Right lung (tissue), 5 donors: ENCODE data around the gene STK4. TPM values are rescaled to one million over a fixed set of nuclear protein-coding genes. Genes with fewer than 3 reads are reported as not detected.
"Not testable (repeated sequence)": the region's sequence is repeated elsewhere in the genome, so short reads cannot be mapped to it uniquely, and the experiment has no call there.

Experiments
- DNase-seq, 2 donors: peaks; one replicate each; pipeline ENCODE4 v3.0.0-alpha.2; 2013
- polyA plus RNA-seq, 5 donors: library from polyadenylated mRNA; unstranded; fragments of 120-200 nt; gene quantifications; one replicate each; pipeline versions ENCODE4 v1.2.1 to v1.2.3, GENCODE V29; 2013; ENCODE audit warnings: inconsistent platforms in 1 of 5, low replicate concordance in 1 of 5; ENCODE audit not compliant: insufficient read length in 5 of 5, insufficient read depth in 1 of 5

STK4 gene
- polyA plus RNA-seq, 5 donors: 18.7 to 31.4 (median 26.8) TPM

- no peak for DNase-seq
These were observed 15.6 kb downstream of the STK4 start for GRCh38 chr20:44981736-44982406.

GRCh38 chr20:44983093-44983674, 16.9 kb downstream of the STK4 start:
- no peak for DNase-seq

GRCh38 chr20:44988631-44989171, 22.4 kb downstream of the STK4 start:
- no peak for DNase-seq

- DNase-seq: no peak
These were observed 24.1 kb downstream of the STK4 start for GRCh38 chr20:44990425-44990824.

GRCh38 chr20:44990957-44991356, 24.6 kb downstream of the STK4 start:
- DNase-seq: no peak

- no peak for DNase-seq
These were observed 27.0 kb downstream of the STK4 start for GRCh38 chr20:44993343-44993742.

- DNase-seq: no peak
These were observed 30.9 kb downstream of the STK4 start for GRCh38 chr20:44997171-44997570.

- no peak for DNase-seq
These were observed 31.4 kb downstream of the STK4 start for GRCh38 chr20:44997668-44998067.

- DNase-seq: no peak
These were observed 42.3 kb downstream of the STK4 start for GRCh38 chr20:45008521-45009049.

GRCh38 chr20:45010399-45010828, 44.1 kb downstream of the STK4 start:
- no peak for DNase-seq

GRCh38 chr20:45011108-45011526, 44.8 kb downstream of the STK4 start:
- DNase-seq: peak; percentile 15 to 43

GRCh38 chr20:45012682-45013302, 46.5 kb downstream of the STK4 start:
- DNase-seq: no peak

- not testable (repeated sequence) for DNase-seq
These were observed 47.8 kb downstream of the STK4 start for GRCh38 chr20:45014131-45014530.

GRCh38 chr20:45014671-45015415, 48.5 kb downstream of the STK4 start:
- DNase-seq: no peak

GRCh38 chr20:45016089-45016671, 49.9 kb downstream of the STK4 start:
- no peak for DNase-seq

GRCh38 chr20:45017281-45017680, 51.0 kb downstream of the STK4 start:
- DNase-seq: no peak

- DNase-seq: no peak
These were observed 51.5 kb downstream of the STK4 start for GRCh38 chr20:45017857-45018256.

GRCh38 chr20:45019027-45019761, 52.9 kb downstream of the STK4 start:
- no peak for DNase-seq

- no peak for DNase-seq
These were observed 53.4 kb downstream of the STK4 start for GRCh38 chr20:45019762-45020123.

- no peak for DNase-seq
These were observed 54.0 kb downstream of the STK4 start for GRCh38 chr20:45020236-45020886.
